Measurements from ENCODE around the gene CLEC2D.
"Not testable (repeated sequence)": the region's sequence is repeated elsewhere in the genome, so short reads cannot be mapped to it uniquely, and the experiment has no call there.

The CLEC2D gene

GRCh38 chr12:9634969-9635754, 34.4 kb upstream of the CLEC2D start:
- no peak for TF ChIP-seq CTCF (IDR thresholded peaks at IDR 0.05; ENCODE audit: control extremely low read depth, extremely low read depth, low read depth, missing control alignments)
- DNase-seq (ENCODE audit: extremely low spot score): no peak
- POLR2A ChIA-PET: no interaction called here
- CTCF ChIA-PET: interaction anchor here (0.7 to 4.3 kb wide), 23 partner anchors 9 to 303 kb away, joined by 3 to 23 read pairs (median 4); partner anchors contain the start of gene CLEC2D

- CTCF ChIA-PET: interaction anchor here (1.0 to 4.3 kb wide), 10 partner anchors 11 to 114 kb away, joined by 3 to 23 read pairs (median 3); no protein-coding TSS in a partner anchor
- no peak for TF ChIP-seq CTCF (IDR thresholded peaks at IDR 0.05; ENCODE audit: control extremely low read depth, extremely low read depth, low read depth, missing control alignments)
- no peak for DNase-seq (ENCODE audit: extremely low spot score)
- POLR2A ChIA-PET: no interaction called here
Measured at GRCh38 chr12:9636150-9636850, 33.2 kb upstream of the CLEC2D start.

GRCh38 chr12:9636851-9637206, 32.7 kb upstream of the CLEC2D start:
- ChIA-PET CTCF (interaction anchor here (1.0 to 4.2 kb wide), 5 partner anchors 29 to 113 kb away, joined by 3 to 21 read pairs (median 3); no protein-coding TSS in a partner anchor), POLR2A (no interaction called here)
- no peak for TF ChIP-seq CTCF (IDR thresholded peaks at IDR 0.05; ENCODE audit: control extremely low read depth, extremely low read depth, low read depth, missing control alignments)
- no peak for DNase-seq (ENCODE audit: extremely low spot score)

- no peak for DNase-seq (ENCODE audit: extremely low spot score)
- no peak for TF ChIP-seq CTCF (IDR thresholded peaks at IDR 0.05; ENCODE audit: control extremely low read depth, extremely low read depth, low read depth, missing control alignments)
- ChIA-PET CTCF (interaction anchor here (1.0 to 1.1 kb wide), 2 partner anchors 103 to 111 kb away, joined by 3 read pairs; no protein-coding TSS in a partner anchor), POLR2A (no interaction called here)
Measured at GRCh38 chr12:9640024-9640423, 29.5 kb upstream of the CLEC2D start.

GRCh38 chr12:9642606-9643265, 26.8 kb upstream of the CLEC2D start:
- TF ChIP-seq CTCF (IDR thresholded peaks at IDR 0.05; ENCODE audit: control extremely low read depth, extremely low read depth, low read depth, missing control alignments): no peak
- POLR2A ChIA-PET: no interaction called here
- CTCF ChIA-PET: no interaction called here
- DNase-seq (ENCODE audit: extremely low spot score): no peak

- CTCF ChIA-PET: no interaction called here
- DNase-seq (ENCODE audit: extremely low spot score): no peak
Measured at GRCh38 chr12:9643266-9643660, 26.2 kb upstream of the CLEC2D start.

GRCh38 chr12:9644985-9645551, 24.4 kb upstream of the CLEC2D start:
- CTCF ChIA-PET; DNase-seq (ENCODE audit: extremely low spot score); POLR2A ChIA-PET: not testable (repeated sequence)

More at GRCh38 chr12:9643266-9643660, 26.2 kb upstream of the CLEC2D start:
- POLR2A ChIA-PET: no interaction called here
- no peak for TF ChIP-seq CTCF (IDR thresholded peaks at IDR 0.05; ENCODE audit: control extremely low read depth, extremely low read depth, low read depth, missing control alignments)

Data from GM10248 (cell line).